ENCODE results near the gene SRSF3.
A peak's percentile ranks its signal among the peaks of the same experiment; 100 is the strongest.
"Not testable (repeated sequence)": the region's sequence is repeated elsewhere in the genome, so short reads cannot be mapped to it uniquely, and the experiment has no call there.

The SRSF3 gene

DNA sequence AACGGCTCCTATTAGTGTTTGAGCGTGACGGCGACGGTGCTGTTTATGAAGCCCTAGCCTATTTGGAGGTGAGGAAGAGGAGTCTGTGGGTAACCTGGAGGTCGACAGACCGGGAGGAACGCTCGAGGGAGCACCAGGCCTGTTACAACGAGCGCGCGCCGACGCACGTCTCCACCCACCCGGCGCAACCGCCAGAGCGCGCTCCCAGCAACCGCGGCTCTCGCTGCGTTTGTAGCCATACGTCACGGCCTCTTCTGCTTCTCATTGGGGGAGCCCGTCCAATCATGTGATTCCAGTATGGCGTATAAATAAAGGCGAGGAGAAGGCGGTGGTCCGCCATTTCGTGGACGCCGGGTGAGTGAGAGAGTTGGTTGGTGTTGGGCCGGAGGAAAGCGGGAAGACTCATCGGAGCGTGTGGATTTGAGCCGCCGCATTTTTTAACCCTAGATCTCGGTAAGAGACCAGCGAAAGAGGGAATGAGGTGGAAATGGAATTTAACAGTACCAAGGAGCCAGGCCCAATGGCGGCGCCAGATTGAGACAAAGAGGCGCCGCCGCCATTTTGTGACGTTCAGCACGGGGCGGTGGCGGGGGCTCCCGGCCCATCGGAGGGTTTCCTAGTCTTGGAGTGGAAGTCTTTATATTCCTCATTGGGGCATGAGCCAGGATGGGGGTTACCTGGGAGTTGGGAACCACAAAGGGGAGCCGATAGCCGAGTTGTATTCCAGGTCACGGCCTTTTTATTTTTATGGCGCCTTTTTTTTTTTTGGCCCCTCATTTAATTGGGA lies at the start of gene SRSF3:
TSS of gene SRSF3 (plus strand) at position 334 of the 787 bp plus-strand sequence. CDS start 2,401 bp downstream, outside the sequence.
- peak; percentile 76 for DNase-seq

GRCh38 chr6:36545767-36546307 lies 48.3 kb upstream of the SRSF3 start:
- DNase-seq, result no peak

DNA sequence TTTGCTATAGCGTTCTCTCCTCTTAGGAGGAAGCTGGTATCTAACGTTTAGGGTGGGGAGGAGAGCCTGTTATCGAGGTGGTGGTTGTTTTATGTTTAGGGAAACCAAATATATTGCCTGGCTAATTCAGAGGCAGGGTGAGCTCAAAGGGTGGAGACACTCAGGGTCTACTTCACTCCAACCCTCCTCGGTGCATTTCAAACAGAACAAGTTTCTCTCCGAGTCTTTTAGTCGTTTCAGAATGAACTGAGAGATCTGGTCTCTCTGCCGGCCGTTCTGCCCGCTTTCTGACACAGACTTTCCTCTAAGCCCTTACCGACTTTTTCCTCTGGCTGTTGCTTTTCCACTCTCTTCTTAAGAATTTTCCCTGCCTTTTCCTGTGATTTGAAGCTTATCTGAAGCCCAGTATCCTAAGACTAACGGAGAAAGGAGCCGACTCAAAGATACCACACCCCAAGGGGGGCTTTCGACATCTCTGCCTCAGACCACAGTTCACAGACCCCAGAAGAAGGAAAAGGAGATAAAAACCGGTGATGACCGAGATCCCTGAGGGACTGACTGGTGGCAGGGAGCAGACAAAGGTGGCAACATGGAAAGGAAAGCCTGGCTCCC lies 47.7 kb upstream of the SRSF3 start:
- no peak for DNase-seq

DNA sequence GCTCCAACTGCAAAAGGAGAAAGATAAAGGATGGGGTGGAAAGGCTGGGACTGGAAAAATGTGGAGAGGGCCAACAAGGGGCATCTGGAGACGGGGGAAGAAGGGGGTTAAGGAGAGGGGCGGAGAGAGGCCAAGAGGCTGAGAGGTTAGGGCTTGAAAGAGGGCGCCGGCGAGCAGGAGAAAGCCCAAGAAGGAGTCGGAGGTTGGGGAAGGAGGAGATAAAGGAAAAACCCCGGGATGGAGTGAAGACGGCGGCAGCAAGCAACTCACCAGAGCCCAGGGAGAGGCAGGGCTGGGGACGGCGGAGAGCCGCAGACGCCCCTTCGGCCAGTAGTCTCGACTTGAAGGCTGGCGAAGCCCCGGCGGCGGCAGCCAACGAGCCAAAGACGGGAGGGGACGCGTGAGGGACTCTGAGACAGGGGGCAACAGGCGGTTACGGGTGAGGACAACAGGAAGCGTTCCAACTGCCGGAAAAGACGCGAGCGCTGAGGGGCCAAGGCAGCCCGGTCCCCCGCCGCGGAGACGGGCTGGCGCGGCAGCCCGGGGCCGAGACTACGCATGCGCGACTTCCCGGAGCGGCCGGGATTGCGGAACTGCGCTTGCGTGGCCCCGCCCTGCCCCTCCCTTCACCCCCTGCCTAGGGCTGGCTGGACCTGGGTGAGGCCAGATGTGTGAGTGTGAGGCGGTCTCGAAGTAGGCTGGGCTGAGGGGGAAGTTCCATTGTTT lies 47.1 kb upstream of the SRSF3 start, which contains the start of gene STK38:
TSS of gene STK38 (minus strand) at position 560 of the 726 bp plus-strand sequence. CDS start 7,277 bp downstream, outside the sequence.
- DNase-seq, result peak; percentile 90

- no peak for DNase-seq
Observed at GRCh38 chr6:36547646-36548400, 46.3 kb upstream of the SRSF3 start.

- no peak for DNase-seq
Observed at GRCh38 chr6:36548401-36548743, 45.8 kb upstream of the SRSF3 start.

- DNase-seq, result no peak
Observed at GRCh38 chr6:36550473-36551000, 43.6 kb upstream of the SRSF3 start.

DNA sequence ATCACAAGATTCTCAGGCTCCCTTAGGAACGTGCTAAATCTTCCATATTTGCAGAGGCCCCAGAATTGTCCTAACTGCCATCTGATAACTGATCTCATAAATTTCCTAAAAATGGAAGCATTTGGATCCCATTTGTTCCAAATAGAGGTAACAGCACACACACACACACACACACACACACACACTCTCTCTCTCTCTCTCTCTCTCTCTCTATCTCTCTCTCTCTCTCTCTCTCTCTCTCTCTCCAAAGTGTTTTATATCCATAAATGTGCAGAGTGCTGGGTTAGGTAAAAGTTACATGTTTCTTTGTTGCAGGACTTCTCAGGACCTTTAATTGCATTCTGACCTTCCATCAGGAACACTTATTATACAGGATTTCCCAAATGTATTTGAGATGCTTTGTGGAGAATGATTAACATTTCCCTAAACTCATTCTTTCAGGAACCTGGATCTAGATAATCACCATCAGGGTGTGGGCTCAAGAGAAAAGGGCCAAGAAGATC lies 38.4 kb upstream of the SRSF3 start:
- no peak for DNase-seq

DNA sequence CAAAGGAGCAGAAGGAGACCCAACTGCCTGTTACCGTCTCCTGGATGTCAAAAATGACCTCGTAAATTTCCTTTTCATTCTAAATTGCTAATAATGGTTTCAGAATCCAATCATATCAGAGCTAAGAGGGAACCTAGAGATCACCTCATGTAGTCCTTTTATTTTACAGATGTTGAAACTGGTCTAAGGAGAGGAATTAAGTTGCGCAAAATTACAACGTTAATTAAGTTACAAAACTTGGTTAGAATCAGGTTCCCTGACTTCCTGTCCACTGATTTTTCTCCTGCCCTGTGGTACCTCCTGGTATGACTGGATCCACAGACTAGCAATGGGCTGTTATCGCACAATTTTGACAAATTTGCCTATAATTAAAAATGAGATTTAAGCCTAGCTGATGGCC lies 37.9 kb upstream of the SRSF3 start:
- DNase-seq, result no peak

DNA sequence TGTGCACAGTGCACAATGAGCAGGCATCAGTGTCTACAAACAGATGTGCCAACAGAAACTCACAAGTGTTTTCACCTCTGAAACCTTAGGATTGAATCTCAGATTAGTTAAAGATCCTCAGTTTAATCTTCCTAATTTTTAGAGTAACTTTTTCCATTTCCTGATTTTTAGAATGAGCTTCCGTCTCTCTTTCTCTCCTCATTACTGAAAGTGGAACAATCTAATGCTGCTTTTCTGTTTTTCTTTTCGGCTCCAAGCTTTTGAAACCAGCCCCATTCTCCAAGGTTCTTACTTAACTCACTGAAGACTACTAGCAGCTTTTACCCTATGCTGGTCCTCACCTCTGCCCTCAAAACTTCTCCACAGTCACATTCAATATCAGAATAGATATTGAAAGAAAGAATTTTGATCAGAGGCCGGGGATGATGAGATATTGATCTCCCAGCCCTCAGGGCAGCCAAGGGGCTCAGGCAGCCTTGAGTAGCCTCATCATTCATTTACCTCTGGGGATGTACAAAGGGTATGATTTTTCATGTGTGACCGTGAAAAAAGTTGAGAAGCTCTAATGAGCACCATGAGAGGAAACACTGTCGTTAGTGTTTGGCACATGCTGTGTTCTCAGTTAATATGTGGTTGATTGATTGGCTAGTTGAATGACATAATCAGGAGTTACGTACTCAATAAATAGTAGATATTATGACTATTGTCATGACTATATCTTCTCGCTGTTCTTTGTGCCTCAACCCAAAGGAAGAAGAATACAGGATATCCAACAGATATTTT lies 35.0 kb upstream of the SRSF3 start:
- DNase-seq, result no peak

- no peak for DNase-seq
Observed at GRCh38 chr6:36560822-36561221, 33.3 kb upstream of the SRSF3 start.

- DNase-seq, result no peak
Observed at GRCh38 chr6:36563237-36563927, 30.8 kb upstream of the SRSF3 start.

GRCh38 chr6:36563928-36564284 lies 30.3 kb upstream of the SRSF3 start:
- no peak for DNase-seq

DNA sequence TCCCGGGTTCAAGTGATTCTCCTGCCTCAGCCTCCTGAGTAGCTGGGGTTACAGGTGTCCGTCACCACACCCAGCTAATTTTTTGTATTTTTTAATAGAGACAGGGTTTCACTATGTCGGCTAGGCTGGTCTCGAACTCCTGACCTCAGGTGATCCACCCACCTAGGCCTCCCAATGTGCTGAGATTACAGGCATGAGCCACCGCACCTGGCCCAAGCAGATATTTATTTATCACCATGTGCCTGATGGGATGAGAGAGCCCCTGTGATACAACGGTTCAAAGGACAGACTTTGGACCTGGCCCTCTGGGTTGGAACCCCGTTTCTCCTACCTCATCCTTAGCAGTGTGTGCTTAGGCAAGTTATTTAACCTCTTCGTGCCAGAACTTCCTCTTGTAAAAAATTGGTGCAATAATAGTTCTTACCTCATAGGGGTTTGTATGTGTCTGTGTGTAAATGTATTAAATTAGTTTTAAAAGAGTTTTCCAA lies 27.7 kb upstream of the SRSF3 start:
- no peak for DNase-seq

DNA sequence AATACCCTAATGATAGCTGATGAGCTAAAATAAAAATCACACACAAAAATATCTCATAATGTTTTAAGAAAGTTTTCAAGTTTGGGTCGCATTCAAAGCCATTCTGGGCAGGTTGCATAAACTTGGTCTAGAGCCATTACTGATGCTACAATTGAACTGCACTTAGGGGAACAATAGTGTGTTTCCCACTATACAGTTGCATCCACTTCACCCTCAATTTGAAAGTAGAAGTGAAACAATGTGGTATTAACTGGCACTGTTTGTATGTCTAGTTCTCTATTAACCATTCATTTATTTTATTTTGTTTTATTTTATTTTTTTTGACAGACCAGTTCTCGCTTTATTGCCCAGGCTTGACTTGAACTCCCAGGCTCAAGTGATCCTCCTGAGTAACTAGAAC lies 23.9 kb upstream of the SRSF3 start:
- DNase-seq, result no peak

DNA sequence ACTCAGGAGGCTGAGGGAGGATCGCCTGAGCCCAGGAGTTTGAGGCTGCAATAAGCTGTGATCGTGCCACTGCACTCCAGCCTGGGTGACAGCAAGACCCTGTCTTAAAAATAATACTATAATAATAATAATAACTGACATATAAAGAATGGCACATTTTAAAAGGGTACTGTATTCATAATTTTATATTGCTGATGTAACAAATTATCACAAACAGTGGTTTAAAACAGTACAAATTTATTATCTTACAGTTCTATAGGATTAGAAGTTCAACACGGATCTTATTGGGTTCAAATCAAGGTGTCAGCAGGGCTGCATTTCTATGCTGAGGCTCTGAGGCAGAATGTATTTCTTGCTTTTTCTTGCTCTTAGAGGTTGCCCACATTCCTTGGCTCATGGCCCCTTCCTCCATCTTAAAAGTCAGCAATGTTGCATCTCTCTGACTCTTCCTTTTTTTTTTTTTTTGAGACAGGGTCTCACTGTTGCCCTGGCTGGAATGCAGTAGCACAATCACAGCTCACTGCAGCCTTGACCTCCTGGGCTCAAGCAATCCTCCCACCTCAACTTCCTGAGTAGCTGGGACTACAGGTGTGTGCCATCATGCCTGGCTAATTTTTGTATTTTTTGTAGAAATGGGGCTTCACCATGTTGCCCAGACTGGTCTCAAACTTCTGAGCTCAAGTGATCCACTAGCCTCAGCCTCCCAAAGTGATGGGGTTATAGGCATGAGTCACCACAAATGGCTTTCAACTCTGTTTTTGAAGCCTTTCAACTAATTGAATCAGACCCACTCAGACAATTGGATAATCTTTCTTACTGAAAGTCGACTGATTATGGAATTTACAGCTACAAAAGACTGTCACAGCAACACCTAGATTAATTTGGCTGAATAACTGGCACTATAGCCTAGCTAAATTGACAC lies 22.8 kb upstream of the SRSF3 start:
- no peak for DNase-seq

GRCh38 chr6:36572353-36573311 lies 21.5 kb upstream of the SRSF3 start:
- not testable (repeated sequence) for DNase-seq

- DNase-seq, result no peak
Observed at GRCh38 chr6:36574679-36575078, 19.5 kb upstream of the SRSF3 start.
